Upper lobe of left lung (tissue), 4 donors: ENCODE data around the gene PAX7.

Experiments
- EP300 ChIP-seq, 4 donors: sonication (generic); formaldehyde crosslinking; IDR thresholded peaks; one replicate each; pipeline ENCODE4 v1.5.1; 2017; ENCODE audit warnings: antibody characterized with exemption in 4 of 4, control low read depth in 2 of 4
- POLR2A ChIP-seq, 4 donors: fragments of 450-650 bp; IDR thresholded peaks; one replicate each; pipeline ENCODE4 v1.5.1; 2016 to 2017; ENCODE audit warnings: antibody characterized with exemption in 4 of 4, mild to moderate bottlenecking in 2 of 4
- TF ChIP-seq, protein P1 (sequence below), 6 experiments: fragments of 450-650 bp in 4 of 6; fragments of 200-600 bp in 2 of 6; sonication (generic) in 2 of 6; IDR thresholded peaks; one replicate each; pipeline ENCODE4 v1.5.1; 2016 to 2019; ENCODE audit warnings: antibody characterized with exemption in 6 of 6

DNA sequence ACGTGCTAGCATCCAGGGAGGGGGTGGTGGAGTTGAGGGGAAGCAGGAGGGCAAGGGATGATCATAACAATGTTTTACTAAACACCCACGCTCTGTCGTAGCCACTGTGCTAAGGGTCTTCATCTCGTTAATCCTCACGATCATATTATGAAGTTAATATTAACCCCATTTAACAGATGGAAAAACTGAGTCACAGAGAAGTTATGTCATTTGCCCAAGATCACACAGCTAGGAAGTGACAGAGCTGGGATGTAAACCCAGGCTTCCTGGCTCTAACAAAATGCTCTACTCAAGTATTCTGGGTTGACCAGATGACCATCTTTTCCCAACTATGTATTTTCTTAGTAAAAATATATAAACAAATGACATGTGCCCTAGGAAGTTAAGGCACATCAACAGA, 140.2 kb downstream of the PAX7 start:
- TF ChIP-seq, protein P1, sequence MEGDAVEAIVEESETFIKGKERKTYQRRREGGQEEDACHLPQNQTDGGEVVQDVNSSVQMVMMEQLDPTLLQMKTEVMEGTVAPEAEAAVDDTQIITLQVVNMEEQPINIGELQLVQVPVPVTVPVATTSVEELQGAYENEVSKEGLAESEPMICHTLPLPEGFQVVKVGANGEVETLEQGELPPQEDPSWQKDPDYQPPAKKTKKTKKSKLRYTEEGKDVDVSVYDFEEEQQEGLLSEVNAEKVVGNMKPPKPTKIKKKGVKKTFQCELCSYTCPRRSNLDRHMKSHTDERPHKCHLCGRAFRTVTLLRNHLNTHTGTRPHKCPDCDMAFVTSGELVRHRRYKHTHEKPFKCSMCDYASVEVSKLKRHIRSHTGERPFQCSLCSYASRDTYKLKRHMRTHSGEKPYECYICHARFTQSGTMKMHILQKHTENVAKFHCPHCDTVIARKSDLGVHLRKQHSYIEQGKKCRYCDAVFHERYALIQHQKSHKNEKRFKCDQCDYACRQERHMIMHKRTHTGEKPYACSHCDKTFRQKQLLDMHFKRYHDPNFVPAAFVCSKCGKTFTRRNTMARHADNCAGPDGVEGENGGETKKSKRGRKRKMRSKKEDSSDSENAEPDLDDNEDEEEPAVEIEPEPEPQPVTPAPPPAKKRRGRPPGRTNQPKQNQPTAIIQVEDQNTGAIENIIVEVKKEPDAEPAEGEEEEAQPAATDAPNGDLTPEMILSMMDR (IDR thresholded peaks at IDR 0.05) = no peak
- TF ChIP-seq POLR2A (IDR thresholded peaks at IDR 0.05) (no peak), EP300 (IDR thresholded peaks at IDR 0.05) (no peak)
